GM21390 (cell line): ENCODE data around the gene MRPL34.

ENCODE experiments used
- ATAC-seq: cut with Tn5 transposase; IDR thresholded peaks from one replicate; pipeline ENCODE4 v1.9.1; 2021; ENCODE audit not compliant: unreplicated experiment

Gene MRPL34

GRCh38 chr19:17309198-17309964, 3.7 kb downstream of the MRPL34 start, which contains the start of gene DDA1:
TSS of gene DDA1 (plus strand) at chr19:17309563. CDS start at chr19:17309655, 92 bp downstream.
- peak; percentile 43 for ATAC-seq

- ATAC-seq: no peak
These were observed 4.3 kb downstream of the MRPL34 start for GRCh38 chr19:17309965-17310461.

GRCh38 chr19:17311455-17312188, 6.0 kb downstream of the MRPL34 start:
- no peak for ATAC-seq

GRCh38 chr19:17312189-17313113, 6.8 kb downstream of the MRPL34 start:
- no peak for ATAC-seq

- ATAC-seq: no peak
These were observed 8.4 kb downstream of the MRPL34 start for GRCh38 chr19:17314007-17314593.

GRCh38 chr19:17318966-17319365, 13.3 kb downstream of the MRPL34 start:
- ATAC-seq: no peak

- ATAC-seq: no peak
These were observed 14.0 kb downstream of the MRPL34 start for GRCh38 chr19:17319473-17320238.

- ATAC-seq: no peak
These were observed 14.8 kb downstream of the MRPL34 start for GRCh38 chr19:17320435-17320834.

GRCh38 chr19:17321655-17322489, 16.2 kb downstream of the MRPL34 start:
- ATAC-seq: no peak

GRCh38 chr19:17322854-17323253, 17.2 kb downstream of the MRPL34 start:
- no peak for ATAC-seq

GRCh38 chr19:17323300-17323963, 17.8 kb downstream of the MRPL34 start:
- no peak for ATAC-seq

- no peak for ATAC-seq
These were observed 18.3 kb downstream of the MRPL34 start for GRCh38 chr19:17323964-17324332.

- ATAC-seq: no peak
These were observed 18.9 kb downstream of the MRPL34 start for GRCh38 chr19:17324357-17325114.

GRCh38 chr19:17325133-17325532, 19.5 kb downstream of the MRPL34 start:
- ATAC-seq: no peak

- no peak for ATAC-seq
These were observed 20.4 kb downstream of the MRPL34 start for GRCh38 chr19:17325881-17326594.

GRCh38 chr19:17326595-17326966, 20.9 kb downstream of the MRPL34 start:
- ATAC-seq: no peak

- ATAC-seq: no peak
These were observed 21.5 kb downstream of the MRPL34 start for GRCh38 chr19:17327068-17327653.
